Activated CD4-positive, alpha-beta T cell treated with anti-CD3 and anti-CD28 coated beads, Interleukin-2, amount 50 U/mL, for 24 hours (primary cell): ENCODE data around the gene ADAMTSL1.

Experiments
- DNase-seq, 2 donors: peaks; one replicate each; pipeline ENCODE4 v3.0.0-alpha.2; 2020; ENCODE audit warnings: low read depth in 1 of 2, low spot score in 1 of 2

The ADAMTSL1 gene

GRCh38 chr9:18768951-18769622 is 295.1 kb downstream of the ADAMTSL1 start:
- DNase-seq, result no peak

- no peak for DNase-seq
Observed at GRCh38 chr9:18770131-18770908, 296.4 kb downstream of the ADAMTSL1 start.

DNA sequence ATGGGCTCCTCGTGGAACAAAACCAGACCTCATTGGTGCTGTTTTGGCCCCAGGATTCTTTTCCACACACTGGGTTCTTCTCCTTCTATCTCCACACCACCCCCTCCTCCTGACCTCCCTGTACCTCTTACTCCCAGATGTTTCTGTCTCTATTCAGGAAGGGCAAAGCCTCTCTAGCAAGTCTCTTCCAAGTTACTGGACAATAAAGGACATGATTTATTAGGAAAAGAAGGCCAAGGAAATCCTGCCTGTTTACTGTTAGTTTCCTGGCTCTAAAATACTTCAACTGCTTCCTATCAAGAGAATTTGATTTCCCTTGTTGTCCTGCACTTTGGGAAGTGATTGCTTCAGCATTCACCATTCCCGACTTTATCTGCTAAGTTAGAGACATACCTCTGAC is 297.1 kb downstream of the ADAMTSL1 start:
- no peak for DNase-seq

- no peak for DNase-seq
Observed at GRCh38 chr9:18771763-18772162, 297.8 kb downstream of the ADAMTSL1 start.

DNA sequence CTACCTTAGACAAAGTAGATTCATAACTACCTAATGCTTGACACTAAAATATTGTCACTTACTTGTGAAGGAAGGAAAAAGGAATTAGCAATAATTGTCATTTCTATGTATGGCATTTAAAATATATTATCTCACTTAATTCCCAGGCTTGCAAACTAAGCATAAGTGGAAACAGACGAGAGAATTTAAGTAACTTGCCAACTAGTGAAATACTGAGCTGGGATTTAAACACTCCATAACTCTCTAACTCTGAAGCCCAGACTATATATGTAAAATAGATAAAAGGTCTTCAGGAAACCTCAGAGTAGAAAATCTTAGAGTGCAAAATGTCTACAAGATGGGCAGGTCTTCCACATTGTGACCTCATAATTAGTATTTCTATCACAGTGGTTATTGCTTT is 301.3 kb downstream of the ADAMTSL1 start:
- no peak for DNase-seq

DNA sequence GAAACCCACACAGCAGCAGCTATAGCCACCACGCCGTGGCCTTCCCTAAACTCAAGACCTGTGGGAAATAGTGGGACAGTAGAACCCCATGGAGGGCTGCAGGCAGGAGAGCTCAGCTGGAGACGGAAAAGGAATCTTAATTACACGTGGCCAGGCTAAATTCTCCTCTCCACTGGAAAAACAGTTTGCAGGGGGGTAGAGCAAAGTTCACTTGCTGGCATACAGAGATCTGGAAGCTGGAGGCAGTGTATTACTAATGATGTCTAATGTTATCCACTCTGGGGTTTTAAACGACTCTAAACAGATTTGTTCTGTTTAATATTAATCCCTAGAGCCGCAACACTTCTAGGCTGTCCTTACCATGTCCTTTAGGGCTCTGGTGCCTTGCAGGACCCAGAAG is 302.0 kb downstream of the ADAMTSL1 start:
- no peak for DNase-seq

- no peak for DNase-seq
Observed at GRCh38 chr9:18776836-18777820, 303.2 kb downstream of the ADAMTSL1 start.

DNA sequence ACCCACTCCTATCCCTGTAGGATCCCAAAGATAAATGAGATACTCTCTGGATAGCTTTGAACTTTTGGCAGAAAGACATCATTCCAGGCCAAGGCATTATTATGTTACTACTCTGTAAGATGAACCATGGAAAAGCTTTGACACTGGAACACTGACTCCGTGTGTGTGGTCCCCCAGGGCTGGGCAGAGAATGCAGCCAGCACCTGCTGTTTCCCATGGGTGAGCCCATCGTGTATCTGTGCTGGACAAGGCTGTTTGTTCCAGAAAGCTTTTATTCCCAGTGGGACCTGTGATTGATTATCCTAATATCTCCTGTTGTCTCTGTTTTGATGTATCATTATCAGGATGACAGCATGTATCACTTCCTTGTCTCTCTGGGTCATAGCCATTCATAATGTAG is 304.2 kb downstream of the ADAMTSL1 start:
- DNase-seq, result no peak

DNA sequence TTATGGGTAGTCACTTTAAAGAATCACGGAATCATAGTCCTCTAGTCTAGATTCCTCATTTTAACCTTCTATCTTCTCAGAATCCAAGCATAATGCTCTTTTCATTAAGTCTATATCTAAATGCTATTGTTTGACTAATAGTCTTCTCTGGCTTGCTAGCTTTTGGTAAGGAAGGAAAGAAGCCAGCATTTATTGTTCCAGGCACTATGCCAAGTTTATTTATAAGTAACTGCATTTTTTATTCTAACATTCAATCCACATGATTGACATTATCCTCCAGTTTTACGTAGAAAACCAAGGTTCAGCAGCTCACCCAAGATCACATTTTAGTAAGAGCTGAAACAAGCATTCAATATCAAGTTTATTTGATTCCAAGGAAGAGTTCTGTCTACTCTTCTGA is 304.9 kb downstream of the ADAMTSL1 start:
- no peak for DNase-seq

DNA sequence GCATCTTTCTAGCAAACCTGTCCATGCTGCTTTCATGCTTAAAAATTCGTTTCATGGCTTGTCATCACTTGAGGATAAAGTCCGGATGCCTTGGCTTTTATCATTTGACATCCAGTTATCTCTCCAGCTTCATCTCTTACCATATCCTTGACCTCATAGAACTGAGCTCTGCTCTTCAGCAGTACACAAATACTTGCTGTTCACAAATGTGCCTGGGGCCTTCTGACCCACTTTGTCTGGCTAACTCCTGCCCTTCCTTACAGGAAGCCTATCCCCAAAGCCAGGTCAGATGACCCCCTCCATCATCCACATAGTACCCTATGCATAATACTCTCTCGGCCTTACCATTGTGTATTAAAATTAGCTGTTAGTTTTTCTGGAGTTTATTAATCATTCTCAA is 310.0 kb downstream of the ADAMTSL1 start:
- no peak for DNase-seq

DNA sequence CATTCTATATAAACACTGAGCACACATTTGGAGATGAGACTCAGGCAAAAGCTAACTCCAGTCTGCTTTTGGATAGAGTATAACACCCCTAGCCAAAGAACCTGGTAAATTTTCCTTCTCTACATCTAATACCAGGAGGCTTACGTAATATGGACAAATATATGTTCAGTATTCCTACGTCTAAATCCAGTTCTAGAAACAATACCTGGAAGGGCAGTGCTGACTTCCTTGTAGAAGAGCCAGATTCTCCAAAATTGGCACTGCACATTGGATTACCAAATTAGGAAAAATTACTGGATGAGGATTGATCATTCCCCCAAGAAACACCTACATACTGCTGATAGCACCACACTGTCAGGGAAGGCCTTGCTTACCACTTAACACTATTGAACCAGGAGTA is 311.7 kb downstream of the ADAMTSL1 start:
- DNase-seq, result no peak

DNA sequence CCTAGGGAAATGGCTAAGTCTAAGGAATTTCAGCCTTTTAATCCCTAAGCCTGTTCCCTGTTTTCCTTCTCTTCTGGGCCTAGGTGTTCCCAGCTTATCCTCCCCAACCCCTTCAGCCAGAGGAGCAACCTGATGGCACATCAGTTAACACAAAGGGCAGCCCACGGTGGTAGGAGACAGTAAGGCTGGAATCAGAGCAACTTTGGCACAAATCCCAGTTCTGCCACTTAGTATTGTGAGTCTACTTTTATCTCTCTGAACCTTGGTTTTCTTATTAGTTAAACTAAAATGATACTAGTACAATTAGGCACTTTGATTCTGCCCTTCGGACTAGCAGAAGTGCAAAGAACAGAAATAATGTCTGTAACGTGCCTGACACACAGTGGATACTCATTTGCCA is 312.2 kb downstream of the ADAMTSL1 start:
- DNase-seq, result no peak

- no peak for DNase-seq
Observed at GRCh38 chr9:18786911-18787650, 313.1 kb downstream of the ADAMTSL1 start.

DNA sequence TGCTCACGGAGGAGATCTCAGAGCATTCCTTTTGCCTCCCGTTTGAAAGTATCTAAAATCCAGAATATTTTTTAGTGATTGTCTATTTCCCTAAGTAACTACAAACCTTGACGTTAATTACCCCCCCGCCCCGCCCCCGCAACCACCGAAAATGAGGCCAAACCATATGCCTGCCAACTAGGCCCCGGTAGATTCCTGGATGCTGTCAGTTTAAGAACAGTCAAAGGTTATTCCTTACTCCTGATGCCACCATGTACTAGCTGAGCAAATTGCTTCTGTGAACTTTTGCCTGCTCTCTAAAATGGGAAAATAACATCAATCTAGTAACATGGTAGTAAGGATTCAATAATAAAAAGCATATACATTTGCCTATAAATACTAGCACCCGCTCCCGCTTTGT is 314.3 kb downstream of the ADAMTSL1 start:
- no peak for DNase-seq

- no peak for DNase-seq
Observed at GRCh38 chr9:18791074-18791473, 317.1 kb downstream of the ADAMTSL1 start.

GRCh38 chr9:18793122-18793521 is 319.2 kb downstream of the ADAMTSL1 start:
- no peak for DNase-seq

- DNase-seq, result no peak
Observed at GRCh38 chr9:18795947-18796671, 322.2 kb downstream of the ADAMTSL1 start.

DNA sequence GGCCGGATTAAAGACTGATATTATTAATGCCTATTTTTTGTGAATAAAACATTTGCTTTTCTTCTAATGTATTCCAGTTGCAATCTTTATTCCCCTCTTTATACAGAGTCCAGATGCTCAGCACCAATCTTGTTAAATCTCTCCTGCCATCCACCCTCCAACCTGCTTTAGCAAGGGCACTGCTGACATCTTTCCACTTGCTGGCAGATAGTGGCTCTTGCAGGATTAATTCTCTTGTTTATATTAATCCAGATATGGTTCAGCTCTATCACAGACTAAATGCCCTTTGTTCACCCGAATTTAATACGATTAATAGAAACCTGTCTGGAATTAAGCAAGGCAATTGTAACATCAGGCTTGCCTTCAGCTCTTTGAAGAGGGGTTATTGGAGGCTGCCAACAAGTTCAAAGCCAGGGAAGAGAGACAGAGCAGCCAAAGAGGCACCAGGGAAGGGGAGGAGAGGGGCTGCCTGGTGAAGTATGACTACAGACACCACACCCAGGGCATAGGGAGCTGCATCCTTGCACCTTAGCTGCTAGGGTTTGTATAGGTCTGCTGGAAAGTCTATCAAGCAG is 322.8 kb downstream of the ADAMTSL1 start:
- no peak for DNase-seq

GRCh38 chr9:18798106-18798505 is 324.2 kb downstream of the ADAMTSL1 start:
- no peak for DNase-seq
